Right forelimb (tissue), 1 donor: ENCODE data around the gene EPHA6.
"Not testable (repeated sequence)": the region's sequence is repeated elsewhere in the genome, so short reads cannot be mapped to it uniquely, and the experiment has no call there.

Source experiments
- DNase-seq: peaks from one replicate; pipeline ENCODE4 v3.0.0-alpha.2; 2018

The EPHA6 gene

DNA sequence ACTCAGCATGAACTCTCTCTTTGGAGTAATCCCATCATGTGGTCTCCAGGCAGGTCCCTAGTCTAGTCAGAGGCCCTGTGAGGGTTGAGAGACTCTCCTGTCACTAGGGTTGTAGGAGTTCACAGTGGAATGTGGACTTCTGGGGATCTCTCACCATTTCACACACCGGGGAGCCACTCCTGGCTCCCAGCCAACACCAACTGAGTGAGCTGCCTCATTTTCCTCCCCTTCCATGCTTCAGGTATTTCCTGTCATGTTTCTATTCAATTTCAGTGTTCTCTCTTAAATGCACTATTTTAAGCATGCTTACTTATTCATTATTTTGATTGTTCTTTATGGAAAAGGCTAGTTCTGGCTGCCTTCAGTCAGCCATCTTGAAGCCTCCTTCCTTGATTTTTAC, 482.6 kb downstream of the EPHA6 start:
- DNase-seq = no peak

DNA sequence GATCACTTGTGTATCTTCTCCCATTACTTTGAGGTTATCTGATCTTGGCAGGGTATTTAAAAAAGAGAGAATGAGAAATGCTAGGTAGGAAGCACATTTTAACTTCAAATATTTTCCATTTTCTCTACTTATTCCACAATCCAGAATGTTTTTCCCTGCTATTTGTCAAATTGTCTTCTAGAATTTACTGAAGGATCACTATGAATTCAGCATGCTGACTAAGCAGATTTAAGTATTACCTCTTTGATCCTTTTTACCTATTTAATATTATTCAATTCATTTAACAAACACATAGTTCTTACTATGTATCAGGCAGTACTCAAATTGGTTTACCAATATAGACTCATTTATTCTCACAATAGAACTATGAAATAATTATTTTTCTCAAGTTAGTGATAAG, 486.7 kb downstream of the EPHA6 start:
- no peak for DNase-seq

DNA sequence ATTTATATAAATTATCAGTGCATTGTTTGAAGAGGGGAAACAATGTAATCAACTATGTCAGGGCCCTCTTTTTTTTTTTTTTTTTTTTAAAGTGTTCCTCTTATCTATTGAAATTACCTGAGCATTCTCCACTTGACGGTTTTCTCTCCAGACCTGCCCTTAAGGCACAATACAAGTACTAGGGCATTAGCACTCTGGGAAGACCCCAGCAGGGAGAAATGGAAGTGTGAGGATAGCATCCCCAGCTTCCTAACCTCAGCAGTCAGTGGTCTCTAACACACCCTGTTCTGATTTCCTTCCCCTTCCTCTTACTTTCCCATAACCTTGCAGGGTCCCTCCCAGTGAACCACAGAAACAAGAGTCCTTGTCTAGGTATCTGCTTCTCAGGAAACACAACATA, 491.8 kb downstream of the EPHA6 start:
- no peak for DNase-seq

DNA sequence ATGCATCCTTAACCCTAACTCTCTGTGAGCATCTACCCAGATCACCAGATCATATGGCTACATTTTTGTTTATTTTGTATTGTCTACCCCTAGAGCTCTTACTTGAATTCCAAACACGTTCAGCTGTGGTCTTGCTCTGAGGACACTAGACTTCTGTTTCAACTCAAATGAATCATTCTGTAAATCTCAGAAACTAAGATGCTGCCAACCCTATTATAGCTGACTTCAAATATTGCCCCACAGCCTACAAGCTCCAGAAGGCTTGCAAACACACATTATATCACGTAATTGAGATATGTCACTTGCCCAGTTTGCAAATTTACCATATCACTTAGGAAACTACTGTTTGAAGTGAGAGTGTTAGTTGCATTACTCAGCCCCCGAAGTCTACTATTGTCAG, 524.0 kb downstream of the EPHA6 start:
- no peak for DNase-seq

DNA sequence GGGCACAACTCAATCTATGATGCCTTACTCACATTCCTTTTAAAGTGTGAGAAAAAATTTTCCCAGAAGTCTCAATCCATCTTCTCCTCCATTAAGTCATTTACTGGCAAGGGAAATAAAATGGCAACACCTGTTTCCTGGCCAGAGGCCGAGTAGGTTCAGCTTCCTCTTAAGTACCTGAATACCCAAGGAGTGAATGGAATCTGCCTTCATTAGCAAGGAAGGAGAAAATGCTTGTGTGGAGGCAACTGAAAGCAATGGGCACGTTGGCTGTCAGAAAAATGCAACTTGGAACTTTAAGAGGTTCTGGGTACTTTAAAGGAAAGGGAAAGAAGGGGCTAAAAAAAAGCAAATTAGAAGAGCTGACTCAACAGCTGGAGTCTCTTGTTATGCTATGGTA, 526.5 kb downstream of the EPHA6 start:
- no peak for DNase-seq

DNA sequence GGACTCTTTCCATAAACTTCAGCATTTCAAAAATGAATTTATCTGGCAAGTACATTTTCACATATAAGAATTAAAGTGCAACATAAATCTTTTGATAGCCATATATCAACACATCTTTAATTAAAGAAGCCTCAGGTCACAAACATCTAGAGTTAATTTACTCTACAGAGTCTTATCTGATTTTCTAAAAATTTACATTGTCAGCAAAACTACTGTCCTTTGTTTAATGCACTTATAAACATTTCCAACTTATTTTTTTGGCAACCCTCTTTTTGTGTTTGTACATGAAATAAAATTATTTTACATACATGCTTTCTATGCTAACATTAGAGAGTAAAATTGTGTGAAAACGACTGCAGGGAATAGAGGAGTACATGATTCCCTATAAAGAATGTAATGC, 533.4 kb downstream of the EPHA6 start:
- no peak for DNase-seq

DNA sequence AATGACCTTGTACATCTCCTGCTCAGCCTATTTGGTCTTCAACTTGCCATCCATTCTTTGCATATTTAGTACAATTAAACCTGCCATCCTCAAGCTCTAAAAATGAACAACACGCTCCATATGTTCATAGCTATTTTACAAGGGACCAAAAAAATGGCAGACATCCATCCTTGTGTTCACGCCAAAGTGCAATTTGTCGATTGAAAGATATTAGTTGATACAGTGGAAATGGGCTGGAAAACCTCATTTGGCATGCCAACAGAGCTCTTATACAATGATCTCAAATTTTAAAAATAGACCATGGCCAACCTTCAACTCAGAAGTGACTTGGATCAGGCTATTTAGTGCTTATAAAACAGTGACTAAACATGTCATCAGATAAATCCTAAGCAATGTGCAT, 536.6 kb downstream of the EPHA6 start:
- DNase-seq = no peak

DNA sequence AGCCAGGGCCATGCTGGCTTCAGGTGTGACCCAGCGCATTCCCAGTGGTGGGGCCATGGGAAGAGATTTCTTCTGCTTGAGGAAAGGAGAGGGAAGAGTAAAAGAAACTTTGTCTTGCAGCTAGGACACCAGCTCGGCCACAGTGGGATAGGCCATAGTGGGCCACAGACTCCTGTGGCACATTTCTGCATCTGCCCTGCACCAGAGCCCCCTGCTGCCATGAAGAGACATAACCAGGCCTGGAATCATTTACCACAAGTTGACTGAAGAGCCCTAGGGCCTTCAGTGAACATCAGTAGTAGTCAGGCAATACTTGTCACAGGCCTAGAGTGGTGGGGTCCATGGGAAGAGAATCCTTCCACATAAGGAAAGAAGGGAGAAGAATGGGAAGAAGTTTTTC, 538.8 kb downstream of the EPHA6 start:
- no peak for DNase-seq

DNA sequence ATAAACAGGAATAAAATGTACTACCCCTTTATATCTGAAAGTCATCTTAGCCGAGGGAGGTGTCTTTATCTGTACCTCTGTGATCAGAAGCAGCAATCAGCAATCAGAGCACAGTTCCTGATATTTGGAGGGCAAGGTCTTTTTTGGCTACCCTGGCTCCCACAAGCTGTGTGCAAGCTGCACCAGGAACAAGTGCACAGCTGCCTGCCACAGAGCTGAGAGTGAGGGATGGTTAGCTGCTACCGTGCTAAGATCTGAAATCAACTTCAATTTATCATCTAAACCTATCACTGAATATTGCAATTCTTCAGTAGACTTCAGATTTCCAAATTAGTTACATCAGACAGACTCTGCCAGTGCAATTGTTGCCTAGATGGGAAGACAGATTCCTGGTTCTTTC, 545.6 kb downstream of the EPHA6 start:
- DNase-seq = no peak

DNA sequence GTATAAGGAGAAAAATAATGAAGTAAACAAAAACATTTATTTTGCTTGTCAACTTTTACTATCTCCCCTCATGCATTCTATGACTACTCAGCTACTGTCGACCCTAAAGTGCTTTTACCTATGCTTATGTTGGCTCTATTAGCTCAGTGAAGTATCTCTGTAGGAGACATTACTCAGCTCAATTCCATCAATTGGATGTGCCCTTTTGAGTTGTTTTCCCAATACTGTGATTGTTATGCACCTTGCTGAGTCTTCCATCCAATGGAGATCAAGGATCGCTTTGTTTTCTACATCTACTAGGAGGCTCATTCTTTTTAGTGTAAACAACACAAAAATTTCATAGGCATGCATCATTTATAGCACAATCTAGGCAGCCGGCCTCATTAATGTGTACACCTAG, 546.4 kb downstream of the EPHA6 start:
- no peak for DNase-seq

DNA sequence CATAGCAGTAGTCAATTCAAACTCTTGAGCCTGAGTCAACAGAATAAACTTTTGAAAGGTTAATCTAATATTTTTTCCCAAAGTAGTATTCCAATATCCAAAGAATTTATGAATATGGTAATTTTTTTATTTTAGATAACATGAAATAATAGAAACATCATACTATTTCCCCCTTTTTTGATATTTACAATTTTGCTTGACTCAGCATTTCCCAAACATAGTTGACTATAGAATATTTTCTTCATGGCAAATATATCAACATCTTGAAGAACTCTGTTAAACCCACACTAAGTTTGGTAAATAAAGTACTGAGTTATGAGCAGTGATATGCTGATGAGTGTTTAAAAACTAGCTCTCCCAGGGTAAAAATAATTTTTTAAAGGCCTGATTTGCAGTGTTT, 570.2 kb downstream of the EPHA6 start:
- no peak for DNase-seq

DNA sequence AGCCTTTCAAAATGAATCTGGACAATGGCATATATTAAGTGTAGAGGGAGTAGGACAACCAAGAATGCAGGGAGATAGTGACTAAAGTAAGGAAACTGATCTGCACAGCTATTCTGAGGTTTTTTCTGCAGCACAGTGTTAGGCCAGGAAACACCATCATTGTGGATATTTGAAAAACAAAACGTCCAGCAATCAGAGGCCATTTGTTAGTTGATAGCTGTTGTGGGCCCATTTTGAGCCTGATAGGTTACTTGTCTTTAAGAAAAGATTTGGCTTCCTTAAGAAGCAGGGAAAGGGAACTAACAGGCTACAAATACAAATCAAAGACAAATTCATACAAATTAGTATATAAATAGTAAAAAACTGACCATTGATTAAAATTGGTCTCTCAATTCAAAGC, 574.4 kb downstream of the EPHA6 start:
- DNase-seq = no peak

DNA sequence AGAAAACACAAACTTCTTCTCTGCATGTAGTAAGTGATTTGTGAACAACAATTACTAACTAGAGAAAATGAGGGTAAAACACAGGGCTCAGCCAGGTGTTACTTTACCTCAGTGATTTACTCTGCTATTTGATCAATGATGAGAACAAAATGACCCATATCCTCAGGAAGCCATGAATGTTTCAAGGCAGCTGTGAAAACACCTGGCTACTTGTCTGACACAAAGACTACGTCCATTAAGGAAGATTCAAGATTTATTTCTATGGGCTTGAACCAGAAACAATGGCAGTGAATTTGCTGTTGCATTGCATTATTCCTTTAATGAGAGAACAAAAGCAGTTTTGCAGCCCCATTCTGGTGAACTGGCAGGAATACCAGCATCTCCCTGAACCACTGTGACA, 575.5 kb downstream of the EPHA6 start:
- no peak for DNase-seq

DNA sequence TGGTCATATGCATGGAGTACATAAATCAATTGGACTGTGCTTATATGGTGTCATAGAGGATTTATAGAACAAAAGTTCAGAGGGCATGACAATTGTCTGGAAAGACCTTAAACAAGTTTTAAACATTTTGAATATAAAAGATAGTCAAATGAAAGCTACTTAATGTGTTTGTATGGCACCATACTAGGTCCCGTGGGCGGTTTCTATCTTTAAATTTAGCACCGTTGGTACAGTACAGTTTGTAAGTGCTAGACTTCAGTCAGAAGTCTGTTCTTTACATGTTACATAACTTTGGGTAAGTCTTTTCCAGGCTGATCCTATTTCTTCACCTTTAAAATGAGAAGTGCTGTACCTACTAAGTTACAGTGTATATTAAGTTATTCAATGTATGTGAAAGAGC, 576.8 kb downstream of the EPHA6 start:
- DNase-seq = no peak

DNA sequence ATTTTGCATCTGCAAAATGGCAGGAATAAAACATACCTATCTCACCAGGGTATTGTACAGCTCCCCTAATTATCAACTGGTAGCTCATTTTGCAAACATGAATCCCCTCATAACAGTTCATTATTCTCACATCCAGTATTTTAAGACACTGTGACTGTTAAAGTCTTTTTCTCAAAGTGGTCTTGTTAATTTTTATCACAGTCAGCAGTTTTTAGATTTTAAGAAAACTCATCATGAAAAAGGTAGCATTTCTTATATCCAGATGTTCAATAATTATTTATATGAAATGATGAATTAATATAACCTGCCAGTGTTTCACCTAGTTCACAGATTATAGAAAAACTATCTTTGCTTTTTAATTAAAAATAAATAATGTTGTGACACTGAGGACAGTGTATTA, 595.2 kb downstream of the EPHA6 start:
- DNase-seq = no peak

DNA sequence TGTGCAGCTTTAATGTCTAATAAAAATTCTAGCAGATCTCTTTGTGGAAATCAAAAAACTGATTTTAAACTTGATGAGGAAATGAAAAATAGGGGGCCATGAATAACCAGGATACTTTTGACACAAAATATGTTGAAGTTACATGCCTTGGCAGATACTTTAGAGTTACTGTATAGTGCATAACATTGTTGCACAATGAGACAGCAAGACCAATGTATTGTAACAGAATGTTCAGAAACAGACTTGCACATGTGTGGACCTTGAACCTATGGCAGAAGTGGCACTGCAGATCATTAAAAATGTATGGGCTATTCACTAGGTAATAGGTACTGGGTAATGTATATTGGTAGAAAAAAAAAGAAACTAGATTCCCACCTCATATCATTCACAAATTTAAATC, 607.2 kb downstream of the EPHA6 start:
- no peak for DNase-seq

DNA sequence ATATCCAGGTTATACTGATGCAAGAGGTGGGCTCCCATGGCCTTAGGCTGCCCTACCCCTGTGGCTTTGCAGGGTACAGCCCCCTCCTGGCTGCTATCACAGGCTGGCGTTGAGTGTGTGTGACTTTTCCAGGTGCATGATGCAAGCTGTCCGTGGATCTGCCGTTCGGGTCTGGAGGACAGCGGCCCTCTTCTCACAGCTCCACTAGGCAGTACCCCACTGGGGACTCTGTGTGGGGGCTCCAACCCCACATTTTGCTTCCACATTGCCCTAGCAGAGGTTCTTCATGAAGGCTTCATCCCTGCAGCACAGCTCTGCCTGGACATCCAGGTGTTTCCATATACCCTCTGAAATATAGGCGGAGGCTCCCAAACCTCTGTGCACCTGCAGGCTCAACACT, 610.6 kb downstream of the EPHA6 start:
- no peak for DNase-seq

DNA sequence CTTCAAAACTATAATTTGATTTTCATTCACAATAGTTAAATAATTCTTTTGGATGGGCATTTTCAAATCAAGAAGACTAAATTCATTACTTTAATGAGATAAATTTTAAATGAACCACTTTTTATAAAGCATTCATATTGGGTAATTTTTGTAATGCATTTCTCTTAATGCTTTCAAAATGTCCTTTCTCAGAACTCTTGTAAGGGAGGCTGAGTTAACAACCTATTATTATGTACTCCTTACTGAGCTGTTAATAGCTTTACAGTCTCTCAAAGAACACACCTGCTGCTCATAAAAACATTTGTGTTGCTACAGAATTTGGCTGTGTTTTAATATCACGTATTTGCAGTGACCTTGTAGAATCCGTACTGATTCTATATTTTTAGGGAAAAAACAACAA, 616.2 kb downstream of the EPHA6 start:
- DNase-seq = no peak

DNA sequence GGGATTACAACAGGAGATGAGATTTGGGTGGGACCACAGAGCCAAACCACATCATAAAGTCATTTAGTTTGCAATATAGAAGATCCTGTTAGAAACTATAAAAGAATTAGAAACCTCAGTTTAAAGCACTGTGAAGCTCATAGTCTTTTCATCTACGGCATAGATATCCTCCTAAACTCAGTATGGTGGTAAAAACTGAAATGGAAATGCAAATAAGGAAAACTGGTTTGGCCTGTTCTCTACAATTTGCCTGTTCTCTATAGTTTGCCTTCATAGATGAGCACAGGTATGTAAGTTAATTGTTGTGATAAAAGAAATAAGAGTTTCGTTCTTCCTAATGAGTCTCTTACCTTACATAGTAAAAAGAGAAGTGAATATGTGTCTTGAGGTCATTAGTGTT, 618.5 kb downstream of the EPHA6 start:
- no peak for DNase-seq

DNA sequence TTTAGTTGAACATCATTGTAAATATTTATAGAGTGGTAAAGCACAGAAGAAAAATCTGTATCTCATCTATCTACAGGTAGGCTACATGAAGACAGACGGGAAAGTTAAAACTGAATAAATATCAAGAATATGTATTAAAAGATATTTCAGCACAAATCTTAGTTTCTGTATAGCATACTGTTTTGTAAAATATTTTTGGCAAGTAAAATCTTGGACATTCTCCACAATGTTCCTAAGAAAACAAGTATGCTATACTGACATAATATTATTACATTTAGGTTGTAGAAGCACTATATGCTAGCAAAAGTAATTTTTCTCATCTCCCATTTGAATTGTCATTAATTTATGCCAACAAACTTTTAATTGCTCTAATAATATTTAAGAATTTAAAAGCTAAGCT, 623.7 kb downstream of the EPHA6 start:
- no peak for DNase-seq

DNA sequence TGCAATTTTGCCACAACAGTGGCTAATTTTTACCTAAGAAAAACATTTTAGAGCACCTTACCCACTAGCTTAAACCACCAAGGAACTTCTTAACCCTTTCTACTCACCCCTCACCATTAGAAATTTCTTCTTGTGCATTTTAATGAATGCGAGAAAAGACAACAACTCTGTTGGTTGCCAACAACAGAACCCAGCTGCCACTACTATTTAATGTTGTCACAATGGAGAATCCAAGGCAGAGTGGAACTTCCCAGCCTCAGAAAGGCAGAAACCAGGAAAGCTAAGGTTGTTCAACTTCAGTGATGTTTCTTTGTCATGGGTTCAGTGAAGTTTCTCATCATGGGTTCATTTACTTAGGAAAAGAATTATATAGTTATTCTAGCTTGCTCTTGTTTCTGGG, 625.0 kb downstream of the EPHA6 start:
- DNase-seq = no peak

DNA sequence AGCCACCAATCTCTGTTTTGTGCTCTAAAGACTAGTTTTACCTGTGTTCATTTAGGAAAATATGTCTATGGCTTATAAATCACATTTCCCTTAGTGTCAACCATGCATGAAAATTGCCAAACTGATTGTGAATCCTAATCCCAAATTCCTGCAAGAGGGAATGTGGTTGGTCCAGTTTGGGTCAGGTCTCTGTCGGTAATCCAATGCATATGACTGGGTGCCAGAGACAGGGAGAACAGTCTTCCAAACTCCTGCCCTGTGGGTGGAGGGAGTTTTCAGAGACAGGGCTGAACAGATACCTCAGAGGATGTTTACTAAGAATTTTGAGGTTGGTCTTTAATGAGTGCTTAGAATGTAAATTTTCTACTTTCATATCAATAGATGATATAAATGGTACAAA, 649.6 kb downstream of the EPHA6 start:
- DNase-seq = no peak

DNA sequence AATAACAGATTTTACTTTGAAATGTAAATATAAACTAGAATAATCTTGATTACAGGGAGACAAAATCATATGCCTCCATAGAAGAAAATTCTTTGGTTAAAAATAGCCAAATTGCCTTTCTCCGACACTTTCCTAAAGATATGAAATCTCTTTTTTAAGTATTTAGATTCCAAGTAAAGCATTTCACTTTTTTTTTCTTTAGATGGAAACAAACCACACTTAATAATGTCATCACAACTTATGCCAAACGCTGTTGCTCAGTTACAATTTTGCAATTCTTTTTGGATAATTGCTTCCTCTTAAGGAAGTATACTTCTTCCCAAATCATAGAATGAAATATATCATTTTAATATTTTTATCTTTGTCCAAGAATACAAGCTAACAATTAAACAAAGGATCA, 656.1 kb downstream of the EPHA6 start:
- no peak for DNase-seq

DNA sequence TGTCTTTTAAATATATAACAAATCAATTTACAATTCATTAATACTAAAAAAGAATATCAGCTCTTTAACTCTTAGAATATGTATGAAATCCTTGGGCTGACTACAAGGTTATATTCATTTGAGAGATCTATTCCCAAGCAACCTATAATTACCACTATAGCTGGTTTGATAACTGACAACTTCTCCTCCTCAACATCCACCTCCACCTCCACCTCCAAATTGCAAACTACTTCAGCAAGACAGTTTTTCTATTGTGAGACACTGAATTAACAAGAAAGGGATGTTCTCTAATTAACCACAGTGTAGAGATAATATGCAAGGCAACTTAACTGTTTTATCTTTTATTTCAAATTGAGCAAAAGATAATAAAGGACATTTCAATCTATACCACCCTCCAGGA, 665.3 kb downstream of the EPHA6 start:
- DNase-seq = no peak

DNA sequence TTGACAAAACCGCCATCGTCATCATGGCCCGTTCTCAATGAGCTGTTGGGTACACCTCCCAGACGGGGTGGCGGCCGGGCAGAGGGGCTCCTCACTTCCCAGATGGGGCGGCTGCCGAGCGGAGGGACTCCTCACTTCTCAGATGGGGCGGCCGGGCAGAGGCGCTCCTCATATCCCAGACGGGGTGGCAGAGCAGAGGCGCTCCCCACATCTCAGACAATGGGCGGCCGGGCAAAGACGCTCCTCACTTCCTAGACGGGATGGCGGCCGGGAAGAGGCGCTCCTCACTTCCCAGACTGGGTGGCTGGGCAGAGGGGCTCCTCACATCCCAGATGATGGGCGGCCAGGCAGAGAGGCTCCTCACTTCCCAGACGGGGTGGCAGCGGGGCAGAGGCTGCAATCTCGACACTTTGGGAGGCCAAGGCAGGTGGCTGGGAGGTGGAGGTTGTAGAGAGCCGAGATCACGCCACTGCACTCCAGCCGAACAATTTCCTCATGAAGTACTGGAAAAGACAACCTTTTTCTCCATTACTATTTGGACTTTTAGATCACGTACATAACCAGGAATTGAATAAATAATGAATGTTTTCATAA, 666.4 kb downstream of the EPHA6 start:
- not testable (repeated sequence) for DNase-seq

DNA sequence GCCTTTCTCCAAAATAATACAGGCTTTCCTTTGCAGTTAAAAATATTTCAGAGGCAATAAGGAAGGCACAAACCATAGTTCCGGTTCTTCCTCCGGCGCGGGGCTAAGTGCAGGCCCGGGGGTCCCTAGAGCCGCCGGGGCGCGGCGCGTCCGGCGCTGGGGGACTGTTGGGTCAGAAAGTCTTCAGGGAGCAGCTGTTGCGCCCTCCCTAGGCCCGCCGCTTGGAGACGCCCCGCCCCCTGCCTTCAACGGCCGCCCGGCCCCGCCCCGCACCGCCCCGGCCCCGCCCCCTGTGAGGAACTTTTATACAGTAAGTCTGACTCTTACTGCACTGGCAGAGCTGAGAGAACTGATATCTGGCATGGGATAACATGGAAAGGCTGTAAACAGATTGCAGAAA, 667.0 kb downstream of the EPHA6 start:
- no peak for DNase-seq
